Measurements from ENCODE around the gene TSN.
"Not testable (repeated sequence)": the region's sequence is repeated elsewhere in the genome, so short reads cannot be mapped to it uniquely, and the experiment has no call there.

The TSN gene

DNA sequence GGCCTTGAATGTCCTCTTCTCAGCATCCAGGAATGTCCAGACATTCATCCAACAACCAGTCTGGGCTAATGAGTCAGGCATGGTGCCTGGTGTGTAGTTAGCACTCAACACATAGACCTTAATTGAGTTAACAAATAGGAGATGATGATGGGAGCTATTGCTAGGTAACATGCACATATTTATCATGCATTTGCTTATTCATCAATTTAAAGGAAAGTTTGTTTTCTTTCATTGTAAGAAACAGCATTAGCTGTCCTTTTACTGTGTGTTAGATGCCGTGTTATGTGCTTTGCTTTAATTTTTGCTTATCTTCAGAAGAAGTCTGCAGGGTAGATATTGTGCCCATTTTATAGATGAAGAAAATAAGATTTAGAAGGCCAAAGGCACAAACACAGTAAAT is 43.2 kb downstream of the TSN start:
- H3K4me1 Mint-ChIP-seq, result peaks cover 2% of the 10 kb centered on the region in 2 donors
- peaks cover 0 to 8% of the 10 kb centered on the region in 2 donors for H3K36me3 Mint-ChIP-seq
- peaks cover 6 to 8% of the 10 kb centered on the region in 2 donors for H3K9me3 Mint-ChIP-seq
- no peak overlapping the region for H3K27ac Mint-ChIP-seq
- DNase-seq (no peak), ATAC-seq (replicated peaks) (no peak)
- no peak overlapping the region for H3K4me3 Mint-ChIP-seq
- peaks cover 10 to 21% of the 10 kb centered on the region in 2 donors for H3K27me3 Mint-ChIP-seq

- Mint-ChIP-seq H3K4me3 (no peak overlapping the region), H3K4me1 (peaks cover 19 to 23% of the 10 kb centered on the region in 2 donors), H3K27ac (no peak overlapping the region), H3K36me3 (peaks cover 0 to 8% of the 10 kb centered on the region in 2 donors), H3K9me3 (peaks cover 8% of the 10 kb centered on the region in 2 donors), H3K27me3 (peaks cover 0 to 4% of the 10 kb centered on the region in 2 donors)
- ATAC-seq (replicated peaks) (no peak), DNase-seq (no peak)
These were observed 46.5 kb downstream of the TSN start for GRCh38 chr2:121801916-121802315.

GRCh38 chr2:121803503-121803902 is 48.1 kb downstream of the TSN start:
- H3K36me3 Mint-ChIP-seq, result peaks cover 0 to 8% of the 10 kb centered on the region in 2 donors
- DNase-seq (no peak), ATAC-seq (replicated peaks) (peak; percentile 24 to 29)
- H3K27me3 Mint-ChIP-seq, result no peaks in the 10 kb centered on the region
- H3K4me1 Mint-ChIP-seq, result peaks cover 19 to 23% of the 10 kb centered on the region in 2 donors
- H3K9me3 Mint-ChIP-seq, result peaks cover 8% of the 10 kb centered on the region in 2 donors
- H3K27ac Mint-ChIP-seq, result no peak overlapping the region
- no peak overlapping the region for H3K4me3 Mint-ChIP-seq

DNA sequence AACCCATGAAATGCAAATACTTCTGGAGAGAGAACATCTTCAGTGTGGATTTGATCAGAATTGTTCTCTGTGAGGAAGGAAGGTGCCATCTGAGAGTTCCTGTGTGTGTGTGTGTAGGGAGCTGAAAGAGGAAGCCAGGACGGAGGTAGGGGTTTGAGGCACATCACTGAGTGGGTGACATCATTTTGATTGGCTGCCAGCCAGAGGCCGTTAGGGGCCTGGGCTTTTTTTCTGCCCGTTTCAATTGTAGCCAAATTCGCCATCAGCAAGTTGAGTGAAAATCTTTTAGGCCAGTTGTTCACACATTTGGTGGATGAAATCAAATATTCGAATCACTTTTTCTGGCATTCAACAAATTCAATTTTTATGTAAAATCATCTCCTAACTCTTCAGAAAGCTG is 48.9 kb downstream of the TSN start:
- Mint-ChIP-seq H3K9me3 (peaks cover 8% of the 10 kb centered on the region in 2 donors), H3K27me3 (no peaks in the 10 kb centered on the region), H3K36me3 (peaks cover 0 to 8% of the 10 kb centered on the region in 2 donors), H3K4me1 (peaks cover 19 to 23% of the 10 kb centered on the region in 2 donors), H3K27ac (no peak overlapping the region), H3K4me3 (no peak overlapping the region)
- peak; percentile 20 for DNase-seq
- peak; percentile 93 to 94 for ATAC-seq (replicated peaks)

DNA sequence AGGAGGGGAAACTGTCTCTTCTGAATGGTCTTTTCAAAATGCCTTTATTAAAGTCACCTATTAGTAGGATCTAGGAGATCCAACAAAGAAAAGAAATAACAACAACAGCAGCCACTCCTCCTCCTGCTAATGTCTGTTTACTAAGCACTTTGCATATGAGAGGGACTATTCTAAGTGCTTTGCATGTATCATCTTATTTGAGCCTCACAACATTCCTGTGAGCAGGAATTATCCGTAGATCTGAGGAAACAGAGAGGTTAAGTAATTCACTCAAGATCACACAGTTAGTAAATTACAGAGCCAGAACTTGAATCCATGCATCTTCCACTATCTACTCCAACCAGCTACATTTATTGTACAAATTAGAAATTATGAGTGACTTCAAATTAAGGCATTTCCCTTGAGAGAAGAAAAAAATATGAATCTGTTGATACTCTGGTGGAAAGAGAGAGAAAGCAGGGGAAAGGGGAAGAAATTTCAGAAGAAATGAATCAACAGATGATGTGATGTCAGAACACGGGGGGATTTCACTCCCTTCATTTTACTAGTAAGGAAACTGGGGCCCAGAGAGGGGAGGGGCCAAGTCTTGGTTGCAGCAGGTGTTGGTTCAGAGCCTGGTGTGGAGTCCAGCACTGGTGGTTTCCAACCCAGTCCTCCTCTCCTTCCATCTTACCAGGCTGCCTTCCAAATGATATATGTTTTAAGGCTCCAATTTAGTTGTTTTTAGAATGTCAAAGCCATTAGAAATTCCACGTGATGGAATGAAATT is 49.7 kb downstream of the TSN start:
- H3K4me3 Mint-ChIP-seq, result peak overlapping the region in 1 of 2 donors; percentile 1
- H3K27ac Mint-ChIP-seq, result peak overlapping the region; percentile 9
- H3K27me3 Mint-ChIP-seq, result no peaks in the 10 kb centered on the region
- DNase-seq (no peak), ATAC-seq (replicated peaks) (peak in 1 of 2 donors; percentile 60)
- peaks cover 8% of the 10 kb centered on the region in 2 donors for H3K9me3 Mint-ChIP-seq
- peaks cover 19 to 23% of the 10 kb centered on the region in 2 donors for H3K4me1 Mint-ChIP-seq
- peaks cover 0 to 8% of the 10 kb centered on the region in 2 donors for H3K36me3 Mint-ChIP-seq

DNA sequence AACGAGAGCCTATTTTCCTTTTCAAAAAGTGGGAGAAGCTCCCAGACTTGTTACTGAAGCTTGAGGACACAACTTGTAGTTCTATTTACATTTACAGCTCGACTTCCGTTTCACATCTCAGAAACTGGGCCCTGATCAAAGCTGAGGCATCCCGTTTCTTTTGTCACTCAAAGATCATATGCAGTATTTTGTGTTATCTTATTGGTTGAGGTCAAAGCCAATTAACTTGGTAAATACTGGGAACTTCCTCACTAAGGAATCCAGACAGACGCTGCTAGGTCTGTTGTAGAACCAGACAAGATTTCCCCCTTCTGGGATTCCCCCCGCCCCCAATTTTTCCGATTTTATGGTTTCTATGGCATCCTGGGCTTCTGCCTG is 50.3 kb downstream of the TSN start:
- no peak overlapping the region for H3K4me3 Mint-ChIP-seq
- H3K27ac Mint-ChIP-seq, result no peak overlapping the region
- peaks cover 19 to 23% of the 10 kb centered on the region in 2 donors for H3K4me1 Mint-ChIP-seq
- peaks cover 8% of the 10 kb centered on the region in 2 donors for H3K9me3 Mint-ChIP-seq
- H3K27me3 Mint-ChIP-seq, result no peaks in the 10 kb centered on the region
- DNase-seq, result no peak
- H3K36me3 Mint-ChIP-seq, result peaks cover 0 to 8% of the 10 kb centered on the region in 2 donors
- no peak for ATAC-seq (replicated peaks)

DNA sequence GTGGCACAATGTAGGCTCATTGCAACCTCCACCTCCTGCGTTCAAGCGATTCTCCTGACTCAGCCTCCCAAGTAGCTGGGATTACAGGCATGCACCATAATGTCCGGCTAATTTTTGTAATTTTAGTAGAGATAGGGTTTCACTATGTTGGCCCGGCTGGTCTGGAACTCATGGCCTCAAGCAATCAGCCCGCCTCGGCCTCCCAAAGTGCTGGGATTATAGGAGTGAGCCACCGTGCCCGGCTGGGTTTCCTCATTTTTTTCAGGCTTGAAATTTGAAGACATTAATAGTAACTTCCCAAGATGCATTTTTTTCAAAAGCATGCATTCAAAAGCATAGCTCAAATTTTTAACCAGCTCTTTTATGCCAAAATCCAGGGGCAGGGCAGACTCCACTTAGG is 52.3 kb downstream of the TSN start:
- not testable (repeated sequence) for H3K27me3 Mint-ChIP-seq; H3K36me3 Mint-ChIP-seq; ATAC-seq (replicated peaks); H3K27ac Mint-ChIP-seq; H3K4me3 Mint-ChIP-seq; H3K9me3 Mint-ChIP-seq; DNase-seq
- H3K4me1 Mint-ChIP-seq, result peaks cover 21 to 28% of the 10 kb centered on the region in 2 donors

DNA sequence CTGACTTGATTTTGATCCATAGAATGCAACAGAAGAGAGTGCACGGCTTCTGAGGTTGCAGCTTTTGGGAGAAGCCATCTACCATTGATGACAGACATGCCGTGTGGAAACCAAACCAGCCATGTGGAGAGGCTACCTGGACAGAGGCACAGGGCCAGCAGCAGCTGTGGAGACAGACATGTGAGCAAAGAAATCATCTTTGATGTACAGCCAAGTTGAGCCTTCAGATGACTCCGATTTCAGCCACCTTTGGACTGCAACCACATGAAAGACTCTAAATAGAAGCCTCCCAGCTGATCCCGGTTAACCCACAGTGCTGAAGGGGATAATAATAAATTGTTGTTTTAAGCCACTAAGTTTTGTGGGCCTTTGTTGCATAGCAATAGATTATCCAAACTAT is 54.2 kb downstream of the TSN start:
- H3K9me3 Mint-ChIP-seq, result no peaks in the 10 kb centered on the region
- ATAC-seq (replicated peaks), result no peak
- no peak overlapping the region for H3K27ac Mint-ChIP-seq
- no peak for DNase-seq
- H3K4me1 Mint-ChIP-seq, result peaks cover 16% of the 10 kb centered on the region in 2 donors
- H3K4me3 Mint-ChIP-seq, result no peak overlapping the region
- H3K27me3 Mint-ChIP-seq, result no peaks in the 10 kb centered on the region
- H3K36me3 Mint-ChIP-seq, result no peaks in the 10 kb centered on the region

DNA sequence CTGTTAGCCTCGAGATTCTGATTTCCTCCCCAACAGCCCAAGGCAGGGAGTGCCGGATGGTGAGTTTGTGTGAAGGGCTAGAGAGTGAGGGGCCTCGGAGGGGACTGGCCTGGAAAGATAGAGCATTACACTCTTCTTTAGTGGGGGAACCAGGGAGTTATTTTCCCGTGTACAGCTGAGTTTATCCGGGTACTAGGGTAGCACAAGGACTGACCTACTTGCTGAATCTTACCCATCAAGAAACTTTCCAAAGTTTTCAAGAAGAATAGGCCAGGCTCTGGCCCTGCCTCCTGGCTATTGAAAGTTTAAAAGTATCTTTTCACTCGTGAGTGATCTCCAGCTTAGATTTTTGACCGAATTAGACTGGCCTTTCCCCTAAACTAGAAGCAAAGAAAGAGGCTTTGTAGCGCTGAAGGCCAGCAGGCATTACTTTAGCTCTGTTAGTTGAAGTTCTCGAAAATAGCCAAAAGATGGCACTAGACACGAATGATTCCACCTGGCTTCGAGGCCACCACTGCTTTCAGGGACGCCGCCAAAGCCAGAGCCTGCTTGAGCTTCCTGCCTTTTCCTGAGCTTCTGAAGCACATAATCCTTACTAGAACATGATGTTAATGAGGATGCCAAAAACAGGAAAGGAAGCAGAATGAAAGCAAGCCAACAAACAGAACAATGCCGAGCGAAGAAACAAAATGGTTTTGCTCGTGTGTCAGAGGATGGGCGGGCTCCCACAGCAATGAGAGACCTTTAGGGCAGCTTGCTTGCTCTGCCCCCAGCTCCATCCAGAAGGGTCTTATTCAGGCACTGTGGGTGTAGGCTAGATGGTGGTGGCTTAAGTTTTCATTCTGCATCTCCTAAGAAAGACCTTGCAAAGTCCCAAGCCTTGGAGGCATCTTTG is 55.8 kb downstream of the TSN start:
- ATAC-seq (replicated peaks) (peak; percentile 70 to 74), DNase-seq (no peak)
- Mint-ChIP-seq H3K36me3 (no peaks in the 10 kb centered on the region), H3K27me3 (no peaks in the 10 kb centered on the region), H3K9me3 (no peaks in the 10 kb centered on the region), H3K4me3 (no peak overlapping the region), H3K4me1 (peaks cover 4 to 5% of the 10 kb centered on the region in 2 donors), H3K27ac (no peak overlapping the region)

GRCh38 chr2:121813083-121813482 is 57.6 kb downstream of the TSN start:
- not testable (repeated sequence) for H3K9me3 Mint-ChIP-seq; H3K36me3 Mint-ChIP-seq; DNase-seq; H3K27me3 Mint-ChIP-seq; ATAC-seq (replicated peaks); H3K27ac Mint-ChIP-seq; H3K4me3 Mint-ChIP-seq
- peaks cover 11 to 16% of the 10 kb centered on the region in 2 donors for H3K4me1 Mint-ChIP-seq

DNA sequence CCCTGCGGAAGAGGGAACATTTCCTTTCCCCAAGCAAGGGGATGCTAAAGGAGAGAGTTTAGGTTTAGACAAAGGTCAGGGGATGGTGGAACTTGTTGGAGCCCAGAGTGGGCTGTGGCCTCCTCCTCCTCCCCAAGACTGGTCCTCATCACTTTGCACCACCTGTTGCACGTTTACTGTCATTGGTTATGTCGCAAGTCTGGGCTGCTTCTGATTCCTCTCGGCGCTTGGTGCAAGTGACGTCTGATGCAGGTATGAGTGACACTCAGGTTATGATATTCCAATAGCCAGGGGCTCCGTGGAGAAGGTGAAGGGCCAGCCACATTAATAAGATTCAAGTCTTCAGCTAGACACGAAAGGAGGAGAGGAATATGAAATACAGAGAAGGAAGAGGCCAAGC is 59.8 kb downstream of the TSN start:
- Mint-ChIP-seq H3K4me3 (no peak overlapping the region), H3K4me1 (peaks cover 22 to 33% of the 10 kb centered on the region in 2 donors), H3K27ac (no peak overlapping the region), H3K36me3 (peaks cover 0 to 1% of the 10 kb centered on the region in 2 donors), H3K27me3 (no peaks in the 10 kb centered on the region), H3K9me3 (peaks cover 5% of the 10 kb centered on the region in 2 donors)
- no peak for ATAC-seq (replicated peaks)
- DNase-seq, result no peak

DNA sequence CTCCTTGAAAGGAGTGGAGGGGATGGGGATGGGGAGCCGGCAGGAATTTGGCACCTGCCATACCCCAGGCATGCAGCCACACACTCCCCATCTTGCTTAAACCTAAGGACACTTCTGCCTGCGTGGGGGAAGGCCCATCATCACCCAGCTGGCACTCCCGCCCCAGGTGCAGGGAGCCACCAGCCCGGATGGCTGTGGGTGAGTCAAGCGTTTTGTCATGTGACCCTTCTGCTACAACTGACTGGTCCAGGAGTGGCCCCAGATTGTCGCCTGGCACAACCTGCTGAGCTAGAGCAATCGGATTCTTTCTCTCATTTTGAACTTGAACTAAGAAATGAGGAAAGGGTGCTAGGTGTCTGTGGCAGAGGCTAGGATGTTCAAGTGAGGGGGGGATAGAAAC is 61.3 kb downstream of the TSN start:
- Mint-ChIP-seq H3K36me3 (peaks cover 0 to 1% of the 10 kb centered on the region in 2 donors), H3K27me3 (no peaks in the 10 kb centered on the region), H3K27ac (no peak overlapping the region), H3K9me3 (peaks cover 5% of the 10 kb centered on the region in 2 donors), H3K4me1 (peaks cover 20 to 28% of the 10 kb centered on the region in 2 donors), H3K4me3 (no peak overlapping the region)
- ATAC-seq (replicated peaks) (peak; percentile 33 to 74), DNase-seq (no peak)

GRCh38 chr2:121817304-121817703 is 61.9 kb downstream of the TSN start:
- not testable (repeated sequence) for ATAC-seq (replicated peaks)

More at GRCh38 chr2:121817304-121817703, 61.9 kb downstream of the TSN start:
- H3K9me3 Mint-ChIP-seq, H3K27ac Mint-ChIP-seq, H3K36me3 Mint-ChIP-seq, H3K4me3 Mint-ChIP-seq, H3K27me3 Mint-ChIP-seq, DNase-seq: not testable (repeated sequence)
- peaks cover 20 to 28% of the 10 kb centered on the region in 2 donors for H3K4me1 Mint-ChIP-seq

Measured in stimulated activated naive B cell treated with anti-CD40 and anti-IgM and Interleukin-4, amounts not matched to agents 10 μg/mL and 1 μg/mL and 100 μg/mL, for 72 hours (primary cell).